Endothelial cell (in vitro differentiated cells): ENCODE results near the gene STARD13. TPM values are rescaled to one million over a fixed set of nuclear protein-coding genes. Genes with fewer than 3 reads are reported as not detected.

Source experiments
- DNase-seq: peaks from one replicate; pipeline ENCODE4 v3.0.0; 2021; ENCODE audit warnings: low spot score
- H3K27ac Mint-ChIP-seq: one replicate; pipeline ENCODE4 v1.8.0; 2021; ENCODE audit warnings: mixed read lengths, inconsistent platforms; ENCODE audit not compliant: unreplicated experiment
- H3K27me3 Mint-ChIP-seq: one replicate; pipeline ENCODE4 v1.8.0; 2021; ENCODE audit warnings: mild to moderate bottlenecking, moderate library complexity, mixed read lengths, inconsistent platforms; ENCODE audit not compliant: unreplicated experiment
- H3K36me3 Mint-ChIP-seq: one replicate; pipeline ENCODE4 v1.8.0; 2021; ENCODE audit warnings: mild to moderate bottlenecking, low read depth, mixed read lengths, inconsistent platforms; ENCODE audit not compliant: unreplicated experiment
- H3K4me1 Mint-ChIP-seq: one replicate; pipeline ENCODE4 v1.8.0; 2021; ENCODE audit warnings: mild to moderate bottlenecking, mixed read lengths, inconsistent platforms; ENCODE audit not compliant: unreplicated experiment
- H3K4me3 Mint-ChIP-seq: one replicate; pipeline ENCODE4 v1.8.0; 2021; ENCODE audit warnings: mild to moderate bottlenecking, mixed read lengths, inconsistent platforms; ENCODE audit not compliant: unreplicated experiment
- H3K9me3 Mint-ChIP-seq: one replicate; pipeline ENCODE4 v1.8.0; 2021; ENCODE audit warnings: mixed read lengths, inconsistent platforms; ENCODE audit not compliant: unreplicated experiment
- total RNA-seq: library from RNA; stranded (reverse); fragmentation: NEBNext Ultra II Directional; extraction: Animal tissue kit (Norgen Biotek cat#: 25700); gene quantifications from one replicate; pipeline ENCODE4 v1.2.1, GENCODE V29; 2021; ENCODE audit not compliant: unreplicated experiment
- TF ChIP-seq, protein P1 (sequence below): fragments of 200-600 bp; sonication (generic); IDR thresholded peaks from one replicate; pipeline ENCODE4 v1.5.0; 2021; ENCODE audit warnings: antibody characterized with exemption; ENCODE audit not compliant: unreplicated experiment

STARD13 gene
- total RNA-seq, 1 donor from 2014 or later = 63.8 TPM

DNA sequence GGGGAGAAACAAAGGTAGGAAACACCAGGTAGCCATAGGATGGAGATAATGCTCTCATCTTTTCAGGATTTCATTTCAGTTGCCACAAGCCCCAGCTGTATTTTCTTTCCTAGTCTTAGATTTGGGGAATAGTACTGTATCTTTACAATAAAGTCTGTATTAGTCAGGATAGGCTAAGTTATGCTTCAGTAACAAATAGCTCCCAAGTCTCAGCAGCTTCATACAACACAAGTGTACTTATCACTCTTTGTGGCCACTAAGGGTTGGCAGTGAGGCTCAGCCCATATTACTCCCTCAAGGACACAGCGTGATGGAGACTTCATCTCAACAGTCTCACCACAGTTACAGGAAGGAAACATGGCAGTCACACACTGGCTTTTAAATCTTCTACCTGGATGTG, 61.4 kb downstream of the STARD13 start:
- Mint-ChIP-seq H3K27me3 (no peaks in the 10 kb centered on the region), H3K27ac (no peak overlapping the region), H3K4me1 (peaks cover 12% of the 10 kb centered on the region)

GRCh38 chr13:33219926-33220325, 65.6 kb downstream of the STARD13 start:
- H3K27ac Mint-ChIP-seq = no peak overlapping the region

More for the DNA sequence above, 61.4 kb downstream of the STARD13 start:
- peaks cover 12% of the 10 kb centered on the region for H3K36me3 Mint-ChIP-seq
- H3K9me3 Mint-ChIP-seq = no peaks in the 10 kb centered on the region
- TF ChIP-seq, protein P1, sequence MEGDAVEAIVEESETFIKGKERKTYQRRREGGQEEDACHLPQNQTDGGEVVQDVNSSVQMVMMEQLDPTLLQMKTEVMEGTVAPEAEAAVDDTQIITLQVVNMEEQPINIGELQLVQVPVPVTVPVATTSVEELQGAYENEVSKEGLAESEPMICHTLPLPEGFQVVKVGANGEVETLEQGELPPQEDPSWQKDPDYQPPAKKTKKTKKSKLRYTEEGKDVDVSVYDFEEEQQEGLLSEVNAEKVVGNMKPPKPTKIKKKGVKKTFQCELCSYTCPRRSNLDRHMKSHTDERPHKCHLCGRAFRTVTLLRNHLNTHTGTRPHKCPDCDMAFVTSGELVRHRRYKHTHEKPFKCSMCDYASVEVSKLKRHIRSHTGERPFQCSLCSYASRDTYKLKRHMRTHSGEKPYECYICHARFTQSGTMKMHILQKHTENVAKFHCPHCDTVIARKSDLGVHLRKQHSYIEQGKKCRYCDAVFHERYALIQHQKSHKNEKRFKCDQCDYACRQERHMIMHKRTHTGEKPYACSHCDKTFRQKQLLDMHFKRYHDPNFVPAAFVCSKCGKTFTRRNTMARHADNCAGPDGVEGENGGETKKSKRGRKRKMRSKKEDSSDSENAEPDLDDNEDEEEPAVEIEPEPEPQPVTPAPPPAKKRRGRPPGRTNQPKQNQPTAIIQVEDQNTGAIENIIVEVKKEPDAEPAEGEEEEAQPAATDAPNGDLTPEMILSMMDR = no peak
- no peak for DNase-seq
- no peak overlapping the region for H3K4me3 Mint-ChIP-seq

DNA sequence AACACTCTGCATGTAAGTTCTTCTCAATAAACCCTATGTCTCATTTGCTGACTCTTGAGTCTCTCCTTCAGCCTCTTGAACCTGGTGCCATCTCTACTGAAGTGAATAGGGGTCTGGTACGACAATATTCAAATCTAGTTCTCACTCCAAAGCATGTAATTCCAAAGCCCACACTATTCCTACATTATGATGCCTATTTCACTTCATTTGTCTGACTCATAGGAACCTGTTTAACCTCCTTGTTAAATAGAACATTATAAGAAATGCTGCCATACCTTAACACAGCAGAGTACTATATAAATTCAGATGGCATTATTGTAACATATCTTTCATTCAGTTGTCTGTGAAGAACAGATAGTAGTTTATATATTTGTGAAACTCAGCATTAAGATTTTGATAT, 67.1 kb downstream of the STARD13 start:
- Mint-ChIP-seq H3K27me3 (peaks cover 2% of the 10 kb centered on the region), H3K27ac (peak overlapping the region; percentile 24), H3K4me3 (no peak overlapping the region), H3K9me3 (no peaks in the 10 kb centered on the region), H3K36me3 (peaks cover 7% of the 10 kb centered on the region), H3K4me1 (peaks cover 22% of the 10 kb centered on the region)
- TF ChIP-seq, protein P1 = no peak
- no peak for DNase-seq

More at GRCh38 chr13:33219926-33220325, 65.6 kb downstream of the STARD13 start:
- Mint-ChIP-seq H3K9me3 (no peaks in the 10 kb centered on the region), H3K27me3 (no peaks in the 10 kb centered on the region), H3K4me1 (peaks cover 14% of the 10 kb centered on the region), H3K4me3 (no peak overlapping the region), H3K36me3 (peaks cover 12% of the 10 kb centered on the region)
- TF ChIP-seq, protein P1 = no peak
- DNase-seq = no peak

GRCh38 chr13:33218020-33218419, 67.5 kb downstream of the STARD13 start:
- Mint-ChIP-seq H3K27me3 (peaks cover 2% of the 10 kb centered on the region), H3K4me1 (peaks cover 22% of the 10 kb centered on the region), H3K9me3 (no peaks in the 10 kb centered on the region), H3K27ac (peak overlapping the region; percentile 80), H3K36me3 (peaks cover 7% of the 10 kb centered on the region), H3K4me3 (no peak overlapping the region)
- TF ChIP-seq, protein P1 = no peak
- DNase-seq = no peak

DNA sequence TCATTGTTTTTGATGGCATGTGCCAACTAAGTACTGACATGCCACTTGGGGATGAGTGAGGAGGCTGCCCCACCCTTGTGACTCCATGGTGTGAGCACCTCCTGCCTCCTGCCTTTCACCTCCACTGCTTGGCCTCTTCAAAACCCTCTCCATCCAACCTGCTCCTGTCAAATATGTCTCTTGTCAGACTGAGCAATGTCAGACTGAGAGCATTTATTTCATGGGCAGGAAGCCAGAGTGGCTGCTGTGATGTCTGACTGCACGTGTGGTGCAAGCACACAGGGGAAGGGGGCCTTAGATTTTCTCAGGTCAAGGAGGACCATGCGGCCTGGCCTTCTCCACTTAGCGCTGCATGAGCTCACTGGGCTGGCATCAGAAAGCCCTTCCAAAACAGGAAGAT, 68.3 kb downstream of the STARD13 start:
- Mint-ChIP-seq H3K4me1 (peaks cover 22% of the 10 kb centered on the region), H3K4me3 (no peak overlapping the region), H3K9me3 (no peaks in the 10 kb centered on the region), H3K36me3 (peaks cover 7% of the 10 kb centered on the region), H3K27me3 (peaks cover 2% of the 10 kb centered on the region), H3K27ac (peak overlapping the region; percentile 80)
- DNase-seq = no peak
- TF ChIP-seq, protein P1 = no peak
